HTERT RPE-1 (cell line): ENCODE data around the gene POLK.
"Not testable (repeated sequence)": the region's sequence is repeated elsewhere in the genome, so short reads cannot be mapped to it uniquely, and the experiment has no call there.

ENCODE experiments used
- in situ Hi-C: fragments of 300-500 bp; cut with MboI; formaldehyde crosslinking; loops from 4 replicates; pipeline ENCODE4 v1.14.3; 2020; ENCODE audit warnings: low sequenced_read_pairs

Gene POLK

DNA sequence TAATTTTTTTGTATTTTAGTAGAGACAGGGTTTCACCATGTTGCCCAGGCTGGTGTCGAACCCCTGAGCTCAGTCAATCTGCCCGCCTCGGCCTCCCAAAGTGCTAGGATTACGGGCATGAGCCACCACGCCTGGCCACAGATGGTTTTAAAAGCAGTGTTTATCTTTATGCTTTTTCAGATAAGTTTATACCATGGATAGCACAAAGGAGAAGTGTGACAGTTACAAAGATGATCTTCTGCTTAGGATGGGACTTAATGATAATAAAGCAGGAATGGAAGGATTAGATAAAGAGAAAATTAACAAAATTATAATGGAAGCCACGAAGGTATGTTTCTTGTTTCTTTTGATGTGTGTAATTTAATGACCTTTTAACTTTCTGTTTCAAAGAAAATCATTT is 35.1 kb downstream of the POLK start:
- in situ Hi-C loops = no loop called here

DNA sequence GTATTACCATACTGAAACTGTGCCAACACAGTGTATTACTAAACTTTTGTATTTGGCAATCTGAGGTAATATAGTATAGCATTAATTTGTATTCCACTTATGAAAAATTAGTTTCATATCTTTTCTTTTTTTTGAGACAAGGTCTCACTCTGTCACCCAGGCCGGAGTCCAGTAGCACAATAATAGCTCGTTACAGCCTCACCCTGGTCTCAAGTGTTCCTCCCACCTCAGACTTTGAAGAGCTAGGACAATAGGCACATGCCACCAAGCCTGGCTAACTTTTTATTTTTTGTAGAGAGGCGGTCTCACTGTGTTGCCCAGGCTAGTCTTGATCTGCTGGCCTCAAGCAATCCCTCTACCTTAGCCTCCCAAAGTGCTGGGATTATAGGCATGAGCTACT is 36.1 kb downstream of the POLK start:
- in situ Hi-C loops = no loop called here

DNA sequence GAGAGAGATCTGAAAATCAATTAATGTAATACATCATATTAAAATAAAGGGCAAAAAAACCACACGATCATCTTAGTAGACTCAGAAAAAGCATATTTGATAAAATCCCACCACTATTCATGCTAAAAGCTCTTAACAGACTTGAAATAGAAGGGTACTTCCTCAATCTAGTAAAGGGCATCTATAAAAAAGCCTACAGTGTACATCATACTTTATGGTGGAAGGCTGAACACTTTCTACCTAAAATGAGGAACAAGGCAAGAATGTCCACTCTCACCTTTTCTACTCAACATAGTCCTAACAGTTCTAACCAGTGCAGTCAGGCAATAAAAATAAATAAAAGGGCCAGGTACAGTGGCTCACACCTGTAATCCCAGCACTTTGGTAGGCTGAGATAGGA is 38.9 kb downstream of the POLK start:
- in situ Hi-C loops = no loop called here

DNA sequence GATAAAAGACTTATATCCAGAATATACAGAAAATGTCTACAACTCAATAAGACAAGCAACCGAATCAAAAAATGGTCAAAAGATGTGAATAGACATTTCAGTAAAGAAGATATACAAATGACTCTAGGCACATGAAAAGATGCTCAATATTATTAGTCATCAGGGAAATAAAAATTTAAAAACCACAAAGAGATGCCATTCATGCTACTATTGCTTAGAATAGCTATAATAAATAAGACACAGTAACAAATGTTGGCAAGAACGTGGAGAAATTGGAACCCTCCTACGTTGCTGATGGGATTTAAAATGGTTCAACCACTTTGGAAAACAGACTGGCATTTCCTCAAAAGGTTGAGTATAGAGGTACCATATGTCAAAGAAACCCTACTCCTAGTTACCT is 39.8 kb downstream of the POLK start:
- in situ Hi-C loops = no loop called here

DNA sequence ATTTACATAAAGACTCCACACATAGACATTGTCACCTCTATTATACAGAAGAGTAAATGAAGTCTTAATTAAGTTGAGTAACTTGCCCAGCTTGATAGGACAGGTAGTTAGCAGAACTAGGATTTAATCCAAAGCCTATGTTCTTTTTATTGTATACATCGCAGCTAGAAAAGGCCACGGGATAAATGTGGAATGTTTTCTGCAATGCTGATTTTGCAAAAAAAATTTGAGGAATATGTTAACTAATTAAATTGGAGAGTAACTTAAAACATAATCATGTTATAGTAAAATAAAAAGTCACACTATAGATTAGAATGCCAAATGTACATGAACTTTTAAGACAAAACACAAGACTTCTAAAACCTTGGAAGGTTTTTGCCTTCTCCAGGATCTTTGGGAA is 41.1 kb downstream of the POLK start:
- in situ Hi-C loops = no loop called here

DNA sequence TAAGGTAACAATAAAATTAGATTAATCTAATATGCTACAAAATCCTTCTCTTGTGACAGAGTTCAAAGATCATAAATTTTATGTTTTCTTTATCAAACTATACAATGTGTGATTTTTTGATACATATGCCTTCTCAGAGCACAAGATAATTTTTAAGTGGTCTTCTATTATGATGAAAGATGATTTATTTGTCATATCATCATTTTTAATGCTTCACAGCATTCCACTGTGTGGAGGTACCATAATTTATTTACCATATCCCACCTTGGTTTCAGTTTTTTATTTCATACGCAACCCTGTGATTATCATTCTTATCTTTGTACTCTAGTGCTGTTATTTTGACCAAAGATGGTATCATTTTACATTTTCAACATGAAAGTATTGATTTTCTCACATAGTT is 41.7 kb downstream of the POLK start:
- in situ Hi-C loops = no loop called here

DNA sequence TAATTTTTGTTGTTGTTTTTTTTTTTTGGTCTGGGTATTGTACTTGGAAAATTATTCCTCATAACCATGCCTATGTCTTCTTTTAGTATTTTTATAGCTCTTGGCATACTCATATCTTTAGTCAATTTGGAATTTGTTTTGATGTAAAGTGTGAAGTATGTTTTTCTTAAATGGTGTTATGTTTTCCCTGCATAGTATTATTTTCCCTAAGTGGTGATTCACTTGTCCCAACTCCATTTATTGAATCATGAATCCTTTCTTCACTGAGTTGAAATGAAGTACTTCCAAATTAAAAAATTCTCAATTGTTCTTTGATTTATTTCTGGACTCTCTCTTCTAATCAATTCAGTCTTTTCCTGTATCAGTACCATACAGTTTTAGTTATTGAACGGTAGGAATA is 46.5 kb downstream of the POLK start:
- in situ Hi-C loops = no loop called here

DNA sequence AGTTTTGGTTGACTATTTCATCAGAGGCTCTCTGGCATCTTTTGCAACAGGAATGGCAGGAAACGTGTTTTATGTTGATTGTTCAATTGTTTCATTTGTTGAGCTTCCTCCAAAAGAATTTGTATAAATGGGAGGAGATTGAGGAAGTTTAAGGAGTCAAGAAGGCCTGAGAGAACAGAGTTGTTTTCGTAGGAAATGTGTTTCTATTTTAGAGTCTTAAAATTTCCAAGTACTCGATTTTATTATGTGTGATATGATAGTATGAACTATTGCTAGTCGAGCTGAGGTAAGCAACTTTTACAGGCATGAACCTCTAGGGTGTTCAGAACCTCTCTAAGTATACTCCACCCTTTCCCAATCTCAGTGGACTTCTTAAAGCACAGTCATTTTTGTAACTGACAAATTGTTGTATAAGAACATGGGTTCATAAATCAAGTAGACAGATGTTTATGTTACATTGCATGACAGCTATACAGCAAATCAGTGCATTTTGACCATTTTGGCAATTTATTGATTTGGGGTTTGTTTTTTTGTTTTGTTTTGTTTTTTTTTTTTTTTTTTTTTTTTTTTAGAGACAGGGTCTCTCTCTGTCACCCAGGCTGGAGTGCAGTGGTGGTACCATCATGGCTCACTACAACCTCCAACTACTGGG is 47.4 kb downstream of the POLK start:
- in situ Hi-C loops = no loop called here

DNA sequence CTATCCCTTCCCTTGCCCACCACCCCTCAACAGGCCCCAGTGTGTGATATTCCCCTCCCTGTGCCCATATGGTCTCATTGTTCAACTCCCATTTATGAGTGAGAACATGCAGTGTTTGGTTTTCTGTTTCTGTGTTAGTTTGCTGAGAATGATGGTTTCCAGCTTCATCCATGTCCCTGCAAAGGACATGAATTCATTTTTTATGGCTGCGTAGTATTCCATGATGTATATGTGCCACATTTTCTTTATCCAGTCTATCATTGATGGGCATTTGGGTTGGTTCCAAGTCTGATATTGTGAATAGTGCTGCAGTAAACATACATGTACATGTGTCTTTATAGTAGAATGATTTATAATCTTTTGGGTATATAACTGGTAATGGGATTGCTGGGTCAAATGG is 49.0 kb downstream of the POLK start:
- in situ Hi-C loops = not testable (repeated sequence)

DNA sequence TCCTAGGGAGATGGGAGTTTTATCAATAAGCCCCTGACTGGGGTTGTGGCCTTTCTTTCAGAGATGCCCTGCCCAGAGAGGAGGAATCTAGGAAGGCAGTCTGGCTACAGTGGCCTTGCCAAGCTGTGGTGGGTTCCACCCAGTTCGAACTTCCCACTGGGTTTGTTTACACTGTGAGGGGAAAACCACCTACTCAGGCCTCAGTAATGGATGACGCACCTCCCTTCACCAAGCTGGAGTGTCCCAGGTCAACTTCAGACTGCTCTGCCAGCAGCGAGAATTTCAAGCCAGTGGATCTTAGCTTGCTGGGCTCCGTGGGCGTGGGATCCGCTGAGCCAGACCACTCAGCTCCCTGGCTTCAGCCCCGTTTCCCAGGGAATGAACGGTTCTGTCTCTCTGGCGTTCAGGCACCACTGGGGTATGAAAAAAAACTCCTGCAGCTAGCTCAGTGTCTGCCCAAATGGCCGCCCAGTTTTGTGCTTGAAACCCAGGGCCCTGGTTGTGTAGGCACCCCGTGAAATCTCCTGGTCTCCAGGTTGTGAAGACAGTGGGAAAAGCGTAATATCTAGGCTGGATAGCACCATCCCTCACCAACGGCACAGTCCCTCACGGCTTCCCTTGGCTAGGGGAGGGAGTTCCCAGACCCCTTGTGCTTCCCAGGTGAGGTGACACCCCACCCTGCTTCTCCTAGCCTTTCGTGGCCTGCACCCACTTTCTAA is 54.5 kb downstream of the POLK start:
- in situ Hi-C loops = not testable (repeated sequence)

DNA sequence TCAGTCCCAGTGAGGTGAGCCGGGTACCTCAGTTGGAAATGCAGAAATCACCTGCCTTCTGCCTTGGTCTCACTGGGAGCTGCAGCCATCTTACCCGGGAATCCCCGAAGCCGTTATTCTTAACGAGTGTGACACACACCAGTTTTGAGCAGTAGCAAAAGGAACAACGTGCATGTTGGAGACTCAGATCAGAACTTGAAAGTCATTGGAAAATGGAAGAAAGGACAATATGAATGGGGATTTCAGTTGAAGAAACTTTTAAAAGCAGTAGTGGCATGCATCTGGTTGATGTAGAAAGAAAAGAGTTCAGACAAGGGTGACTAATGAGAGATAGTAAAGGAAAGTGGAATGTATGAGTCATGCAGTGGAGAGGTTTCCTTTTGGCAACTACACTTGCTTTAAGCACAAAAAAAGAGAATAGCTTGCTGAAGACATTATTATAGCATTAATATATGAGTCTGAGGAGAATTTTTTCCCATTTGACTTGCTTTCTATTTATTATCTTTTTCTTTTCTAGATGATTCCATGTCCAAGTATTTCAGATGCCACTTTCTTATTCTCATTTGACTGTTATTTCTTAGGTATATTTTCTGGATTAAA is 55.1 kb downstream of the POLK start:
- in situ Hi-C loops = no loop called here

DNA sequence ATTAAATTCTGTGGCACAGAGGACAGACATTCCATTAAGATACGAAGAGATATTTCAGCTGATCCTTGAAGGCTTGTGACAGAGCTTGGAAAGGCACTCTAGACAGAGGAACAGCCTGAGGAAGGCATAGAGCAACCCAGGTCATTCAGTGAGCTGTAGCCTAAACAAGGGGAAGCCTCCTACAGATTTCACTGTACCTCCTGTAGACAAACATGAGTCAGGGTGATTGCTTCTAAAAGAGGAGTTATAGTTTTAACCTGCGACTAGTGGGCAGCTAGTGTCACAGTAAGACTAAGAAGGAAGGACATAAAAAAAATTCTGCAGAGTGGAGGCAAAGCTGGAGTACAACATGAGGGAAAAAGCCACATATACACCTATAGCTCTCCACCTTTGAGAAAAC is 56.0 kb downstream of the POLK start:
- in situ Hi-C loops = no loop called here

DNA sequence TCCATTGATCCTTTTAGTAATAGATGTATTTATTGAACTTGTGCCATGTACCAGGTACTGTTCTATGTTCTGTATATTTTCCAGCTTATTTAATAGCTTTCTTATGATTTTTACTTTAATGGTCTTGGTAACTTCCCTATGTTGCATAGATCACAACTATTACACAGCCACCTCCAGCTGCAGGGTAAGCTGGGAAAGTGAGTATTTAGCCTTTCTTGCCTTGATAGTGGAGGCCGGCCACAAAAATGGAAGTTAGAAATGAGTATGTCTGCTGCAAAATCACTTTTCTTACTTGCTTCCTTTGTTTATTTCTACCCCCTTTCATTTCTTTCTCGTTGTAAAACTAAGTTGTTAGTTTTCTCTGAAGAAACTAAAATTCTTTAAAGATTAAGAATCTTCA is 56.5 kb downstream of the POLK start:
- in situ Hi-C loops = no loop called here

DNA sequence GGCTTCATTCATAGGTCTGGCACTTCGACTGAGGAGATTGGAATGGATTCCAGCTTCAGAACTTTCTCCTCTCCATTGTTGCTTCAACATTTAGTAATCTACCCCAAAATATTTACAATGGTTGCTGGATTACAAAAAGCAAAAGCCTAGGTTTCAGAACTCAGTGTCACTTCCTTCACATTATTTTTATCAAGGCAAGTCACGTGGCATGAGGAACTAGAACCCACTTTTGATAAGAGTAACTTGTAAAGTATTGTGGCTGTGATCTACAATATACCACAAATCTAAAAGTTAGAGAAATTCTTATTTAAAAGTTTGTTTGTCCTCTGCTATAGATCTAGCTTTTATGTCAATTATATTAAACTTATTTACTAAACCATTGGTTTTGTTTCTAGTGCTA is 59.9 kb downstream of the POLK start:
- in situ Hi-C loops = no loop called here

DNA sequence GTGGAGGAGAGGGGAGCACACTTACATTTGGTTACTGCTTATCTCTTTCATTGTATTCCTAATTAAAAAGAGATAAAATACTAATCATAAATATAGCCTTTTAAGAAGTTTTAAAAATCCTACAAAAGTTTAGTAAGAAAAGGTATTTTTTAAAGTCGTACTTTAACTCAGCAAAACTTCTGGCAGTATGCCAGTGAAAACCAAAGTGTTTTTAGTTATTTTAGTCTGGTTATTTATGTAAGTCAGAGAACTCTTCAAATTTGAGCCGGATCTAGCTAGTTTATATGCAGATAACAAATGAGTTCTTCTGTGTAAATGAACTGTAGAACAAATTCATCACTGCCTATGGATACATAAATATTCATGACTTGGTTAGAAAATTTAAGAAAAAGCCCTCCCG is 63.1 kb downstream of the POLK start:
- in situ Hi-C loops = no loop called here

DNA sequence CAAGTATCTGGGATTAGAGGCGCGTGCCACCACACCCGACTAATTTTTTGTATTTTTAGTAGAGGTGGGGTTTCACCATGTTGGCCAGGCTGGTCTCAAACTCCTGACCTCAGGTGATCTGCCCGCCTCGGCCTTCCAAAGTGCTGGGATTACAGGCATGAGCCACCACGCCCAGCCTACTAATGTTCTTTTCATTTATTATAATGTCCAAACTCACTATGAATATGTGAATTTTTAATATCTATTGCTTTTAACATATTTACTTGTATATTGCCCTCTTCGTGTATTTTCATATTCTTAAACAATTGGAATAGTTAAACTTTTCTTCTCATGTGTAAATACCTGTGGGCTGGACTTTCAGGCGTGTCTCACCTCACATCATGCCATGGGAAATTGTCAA is 66.6 kb downstream of the POLK start:
- in situ Hi-C loops = not testable (repeated sequence)

DNA sequence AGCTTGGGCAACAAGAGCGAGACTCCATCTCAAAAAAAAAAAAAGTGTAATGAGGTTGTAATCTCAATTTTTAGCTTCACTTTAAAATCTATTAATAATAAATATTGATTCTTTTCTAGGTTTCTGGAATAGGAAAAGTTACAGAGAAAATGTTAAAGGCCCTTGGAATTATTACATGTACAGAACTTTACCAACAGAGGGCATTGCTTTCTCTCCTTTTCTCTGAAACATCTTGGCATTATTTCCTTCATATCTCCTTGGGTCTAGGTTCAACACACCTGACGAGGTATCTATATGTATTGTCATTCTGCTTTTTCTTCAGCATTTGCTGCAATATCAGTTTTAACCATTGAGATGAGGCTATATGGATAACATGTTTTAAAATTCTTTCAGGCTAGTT is 73.0 kb downstream of the POLK start:
- in situ Hi-C loops = no loop called here

DNA sequence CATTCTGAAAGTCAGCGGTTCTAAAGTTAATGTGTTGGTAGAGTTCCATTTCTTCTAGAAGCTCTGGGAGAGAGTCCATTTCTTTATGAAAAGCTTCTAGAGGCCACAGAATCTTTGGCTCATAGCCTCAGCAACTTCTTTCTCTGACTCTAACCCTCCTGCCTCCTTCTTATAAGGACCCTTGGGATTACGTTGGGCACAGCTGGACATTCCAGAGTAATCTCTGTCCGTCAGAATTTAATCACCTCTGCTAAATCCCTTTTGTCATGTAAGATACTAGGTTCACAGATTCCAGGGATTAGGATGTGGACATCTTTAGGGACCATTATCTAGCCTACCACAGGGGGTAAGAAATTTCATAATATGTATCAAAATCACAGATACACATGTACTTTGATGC is 77.0 kb downstream of the POLK start:
- in situ Hi-C loops = no loop called here

DNA sequence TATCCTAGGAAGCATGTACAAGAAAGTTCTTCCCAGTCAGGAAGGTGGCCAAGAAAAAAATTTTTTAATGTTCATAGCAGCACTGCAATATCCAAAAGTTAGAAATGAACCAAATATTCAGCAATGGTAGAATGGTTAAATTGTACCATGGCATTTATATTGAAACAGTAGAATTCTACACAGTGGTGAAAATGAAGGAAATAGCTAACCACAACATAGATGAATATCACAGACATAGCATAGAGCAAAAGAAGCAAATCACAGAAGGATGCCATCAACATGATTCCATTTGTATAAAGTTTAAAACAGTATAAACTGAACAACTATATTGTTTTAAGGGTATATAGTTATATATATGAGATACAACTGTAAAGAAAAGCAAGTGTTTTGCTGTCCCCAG is 88.8 kb downstream of the POLK start:
- in situ Hi-C loops = no loop called here

DNA sequence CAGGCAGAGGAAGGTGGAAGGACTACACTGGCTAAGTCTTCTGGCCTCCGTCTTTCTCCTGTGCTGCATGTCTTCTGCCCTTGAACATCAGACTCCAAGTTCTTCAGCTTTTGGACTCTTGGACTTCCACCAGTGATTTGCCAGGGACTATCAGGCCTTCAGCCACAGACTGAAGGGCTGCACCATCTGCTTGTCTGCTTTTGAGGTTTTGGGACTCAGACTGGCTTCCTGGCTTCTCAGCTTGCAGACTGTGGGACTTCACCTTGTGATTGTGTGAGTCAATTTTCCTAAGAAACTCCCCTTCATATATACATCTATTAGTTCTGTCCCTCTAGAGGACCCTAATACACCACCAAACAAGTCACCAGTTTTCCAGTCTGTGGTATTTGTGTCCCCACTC is 89.9 kb downstream of the POLK start:
- in situ Hi-C loops = no loop called here

DNA sequence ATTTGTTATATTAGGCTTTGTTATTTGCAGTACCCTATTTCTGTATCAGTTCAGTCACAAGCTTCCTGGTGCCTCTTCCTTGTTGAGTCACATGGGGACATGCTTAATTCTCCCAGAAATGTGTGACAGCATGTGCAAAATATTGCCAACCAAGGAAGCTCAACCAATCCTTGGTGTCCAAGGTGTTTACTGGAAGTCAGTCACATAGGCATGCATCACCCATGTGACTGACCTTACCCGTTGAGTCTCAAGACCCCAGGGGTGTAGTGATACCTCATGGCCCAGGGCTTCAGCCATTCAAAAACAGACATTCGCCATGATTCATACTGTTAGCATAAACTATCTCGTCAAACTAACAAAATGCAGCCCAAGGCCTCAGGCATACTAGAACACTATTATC is 90.3 kb downstream of the POLK start:
- in situ Hi-C loops = no loop called here

DNA sequence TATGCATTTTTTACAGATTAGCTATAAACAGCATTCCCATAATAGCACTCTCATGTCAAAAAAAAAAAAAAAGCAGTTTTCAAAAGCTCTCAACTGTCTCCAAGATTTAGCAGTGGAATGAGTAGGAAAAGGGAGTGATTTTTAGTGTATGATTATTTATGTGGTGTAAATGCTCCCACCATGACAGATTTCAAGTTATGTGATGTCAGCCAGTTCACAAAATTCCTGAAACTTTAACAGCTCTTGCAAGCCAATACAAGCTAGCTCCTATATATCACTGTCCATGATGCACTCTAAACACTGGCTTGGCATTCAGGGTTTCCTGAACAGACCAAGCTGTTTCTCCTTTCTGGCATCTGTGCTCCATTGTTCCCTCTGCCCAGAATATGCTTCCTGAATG is 91.7 kb downstream of the POLK start:
- in situ Hi-C loops = no loop called here

DNA sequence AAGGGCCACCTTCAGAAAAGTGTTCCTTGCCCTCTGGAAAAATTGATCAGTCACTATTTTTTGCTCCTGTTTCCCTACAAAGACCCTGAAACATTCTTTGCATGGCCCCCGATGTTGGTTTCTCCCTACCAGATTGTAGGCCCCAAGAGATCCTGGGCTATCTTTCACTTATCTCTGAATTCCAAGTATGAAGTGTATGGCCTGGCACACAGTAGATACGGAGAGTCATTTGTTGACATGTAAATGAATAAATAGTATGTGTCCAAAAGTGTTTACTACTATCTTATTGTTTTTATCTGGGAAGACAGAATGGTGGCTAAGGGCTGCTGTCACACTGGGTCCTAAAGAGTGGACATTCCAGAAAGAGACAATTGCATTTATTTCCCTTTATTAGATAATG is 92.1 kb downstream of the POLK start:
- in situ Hi-C loops = no loop called here
